AML-193 (cell line): ENCODE results near the gene EPC2.
"Not testable (repeated sequence)": the region's sequence is repeated elsewhere in the genome, so short reads cannot be mapped to it uniquely, and the experiment has no call there.

Experiments used
- DNase-seq, 2 experiments: peaks; one replicate each; lab custom pipeline; 2025; lab: John Stamatoyannopoulos, UW

The EPC2 gene

DNA sequence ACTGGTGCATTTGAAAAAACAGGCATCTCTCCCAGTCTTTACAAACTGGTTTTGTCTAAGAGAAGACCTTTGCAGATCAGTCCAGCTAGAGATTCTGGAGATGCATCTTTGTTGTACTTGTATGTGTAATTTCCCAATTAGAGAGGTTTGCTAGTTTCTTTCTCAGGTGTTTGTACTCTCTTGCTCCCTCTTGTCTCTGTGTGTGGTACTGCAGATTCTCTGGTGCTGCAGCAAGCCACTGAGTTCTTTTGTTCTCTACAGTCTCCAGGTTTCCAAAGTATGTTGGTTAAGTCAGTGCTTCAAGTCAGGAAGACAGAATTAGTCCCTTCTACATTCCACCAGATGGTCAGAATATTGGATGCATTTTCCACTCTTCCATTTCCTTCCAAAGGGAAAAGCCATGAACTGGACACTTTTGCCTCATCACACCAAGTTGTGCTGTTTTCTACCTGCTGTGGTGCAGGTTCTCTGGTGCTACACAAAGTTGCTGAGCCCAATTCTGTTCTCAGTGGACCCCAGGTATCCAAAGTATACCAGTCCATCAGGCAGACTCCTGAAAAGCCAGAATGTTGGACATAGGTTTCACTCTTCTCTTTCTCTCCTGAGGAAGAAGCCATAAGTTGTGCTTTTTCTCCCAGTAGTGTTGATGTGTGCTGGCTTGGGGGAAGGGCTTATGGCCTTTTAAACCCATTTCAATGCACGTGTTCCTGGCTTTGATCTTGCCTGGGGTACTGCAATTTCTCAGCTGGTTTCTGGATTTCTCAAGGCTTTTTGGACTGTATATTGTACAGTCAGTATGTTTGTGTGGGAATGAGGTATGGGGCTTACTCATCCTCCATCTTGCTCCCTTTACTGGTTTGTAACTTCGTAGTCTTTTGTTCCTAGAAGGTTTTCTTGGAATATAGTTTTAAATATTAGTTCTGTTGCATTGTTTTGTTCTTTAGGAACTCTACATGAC is 29.8 kb downstream of the EPC2 start:
- peak; percentile 9 to 38 for DNase-seq

DNA sequence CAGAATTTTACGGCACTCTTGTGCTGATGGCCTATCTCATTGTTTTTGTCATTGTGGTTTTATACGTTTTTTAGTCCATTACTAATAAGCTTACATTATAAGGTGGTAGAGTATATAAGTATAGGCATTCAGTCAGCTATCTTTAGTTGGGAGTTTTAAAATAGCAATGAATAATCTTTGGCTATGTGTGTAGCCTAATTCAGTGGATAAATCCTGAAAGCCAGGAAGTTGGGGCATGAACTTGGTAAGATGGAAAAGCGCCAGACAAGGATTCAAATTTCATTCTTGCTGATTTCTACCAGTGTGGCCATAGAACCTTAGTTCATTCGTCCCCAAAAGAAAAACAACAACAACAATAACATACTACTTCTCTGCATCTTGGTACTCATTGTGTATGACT is 31.2 kb downstream of the EPC2 start:
- DNase-seq: no peak

DNA sequence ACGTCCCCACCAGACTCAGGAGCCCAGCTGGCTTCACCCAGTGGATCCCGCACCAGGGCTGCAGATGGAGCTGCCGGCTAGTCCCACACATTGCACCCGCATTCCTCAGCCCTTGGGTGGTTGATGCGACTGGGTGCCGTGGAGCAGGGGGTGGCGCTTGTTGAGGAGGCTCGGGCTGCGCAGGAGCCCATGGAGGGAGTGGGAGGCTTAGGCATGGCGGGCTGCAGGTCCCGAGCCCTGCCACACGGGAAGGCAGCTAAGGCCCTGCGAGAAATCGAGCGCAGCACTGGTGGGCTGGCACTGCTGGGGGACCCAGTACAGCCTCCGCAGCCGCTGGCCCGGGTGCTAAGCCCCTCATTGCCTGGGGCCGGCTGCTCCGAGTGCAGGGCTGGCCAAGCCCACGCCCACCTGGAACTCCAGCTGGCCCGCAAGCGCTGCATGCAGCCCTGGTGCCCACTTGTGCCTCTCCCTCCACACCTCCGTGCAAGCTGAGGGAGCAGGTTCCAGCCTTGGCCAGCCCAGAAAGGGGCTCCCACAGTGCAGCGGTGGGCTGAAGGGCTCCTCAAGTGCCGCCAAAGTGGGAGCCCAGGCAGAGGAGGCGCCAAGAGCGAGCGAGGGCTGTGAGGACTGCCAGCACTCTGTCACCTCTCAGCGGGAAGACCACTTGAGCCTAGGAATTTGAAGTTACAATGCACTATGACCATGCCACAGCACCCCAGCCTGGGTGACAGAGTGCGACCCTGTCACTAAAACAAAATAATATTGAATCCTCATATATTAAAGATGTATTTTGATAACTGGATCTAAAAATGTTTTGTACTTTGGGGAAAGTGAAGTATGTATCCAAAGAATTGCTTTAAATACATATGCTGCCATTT is 34.0 kb downstream of the EPC2 start:
- DNase-seq: not testable (repeated sequence)

DNA sequence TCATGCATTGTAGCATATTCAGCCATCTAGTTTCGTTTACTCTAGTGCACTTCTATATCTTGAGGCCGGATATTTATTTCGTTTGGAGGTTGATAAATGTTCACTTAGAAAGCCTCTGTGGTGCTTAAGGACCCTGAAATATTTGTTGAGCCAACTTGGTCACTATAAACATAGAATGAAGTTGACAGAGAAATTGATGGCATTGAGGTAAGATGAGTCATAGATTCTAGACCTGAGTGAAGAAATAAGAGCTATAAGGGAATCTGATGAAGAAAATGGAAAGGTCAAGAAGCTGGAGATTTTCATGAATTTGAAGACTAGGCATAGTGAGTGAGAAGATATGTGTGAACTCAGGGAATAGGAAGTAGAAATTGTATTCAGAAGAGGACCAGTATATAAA is 35.9 kb downstream of the EPC2 start:
- DNase-seq: no peak

DNA sequence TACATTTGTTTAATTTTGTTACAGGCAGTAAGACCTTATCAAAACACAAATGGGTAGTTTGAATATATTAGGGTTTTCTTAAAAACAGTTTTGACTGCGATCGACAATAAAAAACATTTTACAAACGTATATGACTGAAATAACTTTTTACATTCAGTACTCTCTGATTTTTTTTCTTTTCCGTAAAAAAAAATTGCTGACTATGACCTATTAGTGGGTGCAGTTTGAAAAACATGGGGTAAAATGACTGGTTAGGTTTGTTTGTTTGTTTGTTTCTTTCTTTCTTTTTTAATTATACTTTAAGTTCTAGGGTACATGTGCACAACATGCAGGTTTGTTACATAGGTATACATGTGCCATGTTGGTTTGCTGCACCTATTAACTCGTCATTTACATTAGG is 36.9 kb downstream of the EPC2 start:
- DNase-seq: no peak

DNA sequence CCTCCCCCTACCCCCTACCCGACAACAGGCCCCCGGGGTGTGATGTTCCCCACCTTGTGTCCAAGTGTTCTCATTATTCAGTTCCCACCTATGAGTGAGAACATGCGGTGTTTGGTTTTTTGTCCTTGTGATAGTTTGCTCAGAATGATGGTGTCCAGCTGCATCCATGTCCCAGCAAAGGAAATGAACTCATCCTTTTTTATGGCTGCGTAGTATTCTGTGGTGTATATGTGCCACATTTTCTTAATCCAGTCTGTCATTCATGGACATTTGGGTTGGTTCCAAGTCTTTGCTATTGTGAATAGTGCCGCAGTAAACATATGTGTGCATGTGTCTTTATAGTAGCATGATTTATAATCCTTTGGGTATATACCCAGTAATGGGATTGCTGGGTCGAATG is 37.3 kb downstream of the EPC2 start:
- not testable (repeated sequence) for DNase-seq

DNA sequence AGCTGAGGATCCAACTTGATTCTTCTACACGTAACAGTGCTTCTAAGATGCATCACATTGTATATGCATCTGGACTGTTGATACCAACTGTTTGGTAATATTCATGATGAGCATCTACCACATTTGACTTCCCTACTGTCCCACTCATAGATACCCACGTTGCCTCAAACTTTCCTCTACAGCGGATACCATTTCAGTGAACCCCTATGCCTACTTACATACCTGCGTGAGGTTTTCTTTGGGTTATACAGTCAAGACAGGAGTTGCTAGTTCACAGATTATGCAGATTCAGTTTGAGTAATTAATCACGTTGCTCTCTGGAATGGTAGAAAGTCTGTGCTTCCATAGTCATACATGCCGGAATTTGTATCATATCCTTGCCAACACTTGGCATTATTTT is 40.0 kb downstream of the EPC2 start:
- no peak for DNase-seq

DNA sequence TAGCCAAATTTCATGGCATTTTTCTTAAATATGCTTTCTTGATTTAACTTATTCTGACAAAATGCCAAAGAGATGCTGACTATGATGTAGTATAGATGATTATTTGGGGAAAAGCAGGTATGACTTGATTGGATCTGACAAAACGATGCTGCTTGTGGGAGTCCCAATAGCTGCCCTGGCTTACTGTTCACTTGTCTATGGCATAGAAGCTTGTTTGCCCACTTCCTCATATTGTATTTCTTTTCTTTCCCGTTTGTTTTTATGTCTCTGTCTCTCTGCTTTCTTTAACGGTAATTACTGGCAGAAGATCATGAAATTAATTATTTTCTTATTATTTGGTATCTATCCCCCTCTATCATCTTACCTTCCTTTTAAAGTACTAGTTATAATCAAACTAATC is 43.0 kb downstream of the EPC2 start:
- DNase-seq: no peak

DNA sequence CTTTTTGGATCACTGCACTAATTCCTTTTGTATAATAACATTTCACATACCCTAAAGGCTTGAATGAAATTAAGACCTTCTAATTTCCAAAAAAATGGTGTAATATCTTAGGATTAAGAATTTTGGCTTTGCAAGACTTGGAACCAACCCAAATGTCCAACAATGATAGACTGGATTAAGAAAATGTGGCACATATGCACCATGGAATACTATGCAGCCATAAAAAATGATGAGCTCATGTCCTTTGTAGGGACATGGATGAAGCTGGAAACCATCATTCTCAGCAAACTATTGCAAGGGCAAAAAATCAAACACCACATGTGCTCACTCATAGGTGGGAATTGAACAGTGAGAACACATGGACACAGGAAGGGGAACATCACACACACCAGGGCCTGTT is 43.5 kb downstream of the EPC2 start:
- not testable (repeated sequence) for DNase-seq

DNA sequence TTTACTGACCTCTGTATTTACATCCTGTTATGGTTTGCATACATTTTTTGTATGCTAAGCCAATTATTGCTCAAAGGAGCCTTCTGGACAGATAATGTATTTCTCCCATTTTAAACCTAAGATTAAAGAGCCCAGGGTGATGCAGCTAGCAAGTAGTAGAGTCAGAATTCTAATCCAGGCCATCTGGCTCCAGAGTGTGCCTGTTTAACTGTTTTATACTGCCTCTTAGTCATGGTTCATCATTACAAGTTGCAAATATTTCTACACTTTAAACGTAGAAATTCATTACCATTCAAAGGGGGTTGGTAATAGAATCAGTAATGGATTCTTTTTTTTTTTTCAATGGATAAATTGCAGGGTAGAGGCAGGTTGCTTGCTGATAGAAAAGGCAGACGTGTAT is 52.4 kb downstream of the EPC2 start:
- DNase-seq: no peak

DNA sequence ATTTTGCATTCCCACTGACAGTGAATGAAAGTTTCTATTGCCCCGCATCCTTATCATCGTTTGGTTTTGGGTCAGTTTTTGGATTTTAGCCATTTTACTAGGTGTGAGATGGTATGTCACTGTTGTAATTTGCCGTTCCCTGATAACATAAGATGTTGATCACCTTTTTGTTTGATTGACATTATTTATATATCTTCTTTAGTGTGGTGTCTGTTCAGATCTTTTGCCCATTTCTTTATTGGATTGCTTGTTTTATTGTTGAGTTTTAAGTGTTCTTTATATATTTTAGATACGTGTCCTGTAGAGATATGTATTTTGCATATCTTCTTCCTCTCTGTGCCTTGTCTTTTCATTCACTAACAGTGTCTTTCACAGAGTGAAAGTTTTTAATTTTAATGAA is 55.3 kb downstream of the EPC2 start:
- no peak for DNase-seq

DNA sequence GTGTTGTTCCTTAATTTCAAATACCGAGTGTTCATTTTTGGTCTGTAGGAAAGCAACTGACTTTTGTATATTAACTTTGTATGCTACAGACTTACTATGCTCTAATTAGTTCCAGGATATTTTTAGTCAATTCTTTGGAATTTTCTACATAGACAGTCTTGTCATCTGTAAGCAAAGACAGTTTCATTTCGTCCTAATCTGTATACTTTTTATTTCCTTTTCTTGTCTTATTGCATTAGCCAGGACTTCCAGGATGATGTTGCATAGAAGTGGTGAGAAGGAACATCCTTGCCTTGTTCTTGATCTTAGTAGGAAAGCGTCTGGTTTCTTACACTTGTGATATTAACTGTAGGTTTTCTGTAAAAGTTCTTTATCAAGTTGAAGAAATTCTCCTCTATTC is 56.5 kb downstream of the EPC2 start:
- DNase-seq: no peak

DNA sequence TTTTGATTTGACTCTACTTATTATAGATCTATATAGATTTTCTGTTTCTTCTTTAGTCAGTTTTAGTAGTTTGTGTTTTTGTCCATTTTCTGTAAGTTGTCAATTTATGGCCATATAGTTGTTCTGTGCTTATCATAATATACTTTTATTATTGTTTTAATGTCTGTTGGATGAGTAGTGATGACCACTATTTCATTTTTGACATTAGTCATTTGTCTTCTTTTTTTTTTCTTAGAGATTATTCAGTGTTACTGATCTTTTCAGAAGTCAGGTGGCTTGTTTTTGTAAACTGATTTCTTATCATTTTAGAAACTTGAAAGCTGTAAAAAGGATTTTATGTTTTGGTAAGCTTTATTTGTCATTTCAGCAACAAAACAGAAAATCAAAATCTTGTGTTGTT is 57.3 kb downstream of the EPC2 start:
- DNase-seq: no peak

DNA sequence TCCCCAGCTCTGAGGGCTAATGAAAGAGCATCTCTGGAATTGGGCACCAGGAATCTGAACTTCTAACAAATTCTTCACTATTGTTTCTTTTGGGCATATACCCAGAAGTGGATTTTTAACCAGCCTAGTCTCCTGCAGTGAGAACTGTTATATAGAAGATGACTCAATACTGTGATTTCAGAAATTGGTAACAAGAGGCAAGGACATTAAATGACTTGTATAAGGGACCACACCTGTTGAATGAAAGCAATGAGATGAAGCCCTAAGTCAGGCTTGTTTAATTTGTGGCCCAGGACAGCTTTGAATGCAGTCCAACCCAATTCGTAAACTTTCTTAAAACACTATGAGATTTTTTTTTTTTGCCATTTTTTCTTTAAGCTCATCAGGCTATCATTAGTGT is 57.9 kb downstream of the EPC2 start:
- DNase-seq: no peak

DNA sequence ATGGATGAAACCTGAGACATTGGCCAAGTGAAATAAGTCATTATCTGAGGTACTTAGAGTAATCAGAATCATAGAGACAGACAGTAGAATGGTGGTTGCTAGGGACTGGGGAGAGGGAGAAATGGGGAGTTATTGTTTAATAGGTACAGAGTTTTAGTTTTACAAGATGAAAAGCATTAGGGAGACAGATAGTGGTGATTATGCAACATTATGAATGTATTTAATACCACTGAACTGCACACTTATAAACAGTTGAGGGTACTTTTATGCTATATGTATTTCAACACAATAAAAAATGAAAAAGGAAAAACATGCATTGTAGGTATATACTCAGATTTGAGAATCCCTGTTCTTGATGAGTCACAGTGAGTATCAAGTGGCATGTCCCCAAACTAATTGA is 59.7 kb downstream of the EPC2 start:
- no peak for DNase-seq

DNA sequence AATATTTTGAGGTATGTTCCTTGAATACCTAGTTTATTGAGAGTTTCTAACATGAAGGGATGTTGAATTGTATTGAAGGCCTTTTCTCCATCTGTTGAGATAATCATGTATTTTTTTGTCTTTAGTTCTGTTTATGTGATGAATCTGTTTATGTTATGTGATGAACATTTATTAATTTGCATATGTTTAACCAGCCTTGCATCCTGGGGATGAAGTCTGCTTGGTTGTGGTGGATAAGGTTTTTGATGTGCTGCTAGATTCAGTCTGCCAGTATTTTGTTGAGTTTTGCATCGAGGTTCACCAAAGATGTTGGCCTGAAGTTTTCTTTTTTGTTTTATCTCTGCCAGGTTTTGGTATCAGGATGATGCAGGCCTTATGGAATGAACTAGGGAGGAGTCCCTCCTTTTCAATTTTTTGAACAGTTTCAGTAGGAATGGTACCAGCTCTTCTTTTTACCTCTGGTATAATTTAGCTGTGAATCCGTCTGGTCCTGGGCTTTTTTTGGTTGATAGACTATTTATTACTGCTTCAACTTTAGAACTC is 71.9 kb downstream of the EPC2 start:
- DNase-seq: no peak

DNA sequence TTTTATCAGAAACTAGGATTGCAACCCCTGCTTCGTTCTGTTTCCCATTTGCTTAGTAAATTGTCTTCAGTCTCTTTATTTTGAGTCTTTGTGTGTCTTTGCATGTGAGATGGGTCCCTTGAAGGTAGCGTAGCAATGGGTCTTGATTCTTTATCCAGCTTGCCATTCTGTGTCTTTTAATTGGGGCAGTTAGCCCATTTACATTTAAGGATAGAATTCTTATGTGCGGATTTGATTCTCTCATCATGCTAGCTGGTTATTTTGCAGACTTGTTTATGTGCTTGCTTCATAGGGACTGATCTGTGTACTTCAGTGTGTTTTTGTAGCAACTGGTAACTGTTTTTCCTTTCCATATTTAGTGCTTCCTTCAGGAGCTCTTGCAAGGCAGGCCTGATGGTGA is 73.5 kb downstream of the EPC2 start:
- no peak for DNase-seq

DNA sequence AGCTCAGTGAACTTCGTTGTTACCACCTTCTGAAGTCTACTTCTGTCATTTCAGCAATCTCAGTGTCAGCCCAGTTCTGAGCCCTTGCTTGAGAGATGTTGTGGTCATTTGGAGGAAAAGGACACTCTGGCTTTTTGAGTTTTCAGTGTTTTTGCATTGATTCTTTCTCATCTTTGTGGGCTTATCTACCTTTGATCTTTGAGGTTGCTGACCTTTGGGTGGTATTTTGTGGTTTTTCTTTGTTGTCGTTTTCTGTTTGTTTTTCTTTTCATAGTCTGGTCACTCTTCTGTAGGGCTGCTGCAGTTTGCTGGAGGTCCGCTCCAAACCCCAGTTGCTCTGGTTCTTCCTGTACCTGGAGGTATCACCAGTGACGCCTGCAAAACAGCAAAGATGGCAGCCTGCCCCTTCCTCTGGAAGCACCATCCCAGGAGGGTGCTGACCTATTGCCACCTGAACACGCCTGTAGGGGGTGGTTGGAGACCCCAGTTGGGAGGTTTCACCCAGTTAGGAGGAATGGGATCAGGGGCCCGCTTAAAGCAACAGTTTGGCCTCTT is 74.7 kb downstream of the EPC2 start:
- no peak for DNase-seq

DNA sequence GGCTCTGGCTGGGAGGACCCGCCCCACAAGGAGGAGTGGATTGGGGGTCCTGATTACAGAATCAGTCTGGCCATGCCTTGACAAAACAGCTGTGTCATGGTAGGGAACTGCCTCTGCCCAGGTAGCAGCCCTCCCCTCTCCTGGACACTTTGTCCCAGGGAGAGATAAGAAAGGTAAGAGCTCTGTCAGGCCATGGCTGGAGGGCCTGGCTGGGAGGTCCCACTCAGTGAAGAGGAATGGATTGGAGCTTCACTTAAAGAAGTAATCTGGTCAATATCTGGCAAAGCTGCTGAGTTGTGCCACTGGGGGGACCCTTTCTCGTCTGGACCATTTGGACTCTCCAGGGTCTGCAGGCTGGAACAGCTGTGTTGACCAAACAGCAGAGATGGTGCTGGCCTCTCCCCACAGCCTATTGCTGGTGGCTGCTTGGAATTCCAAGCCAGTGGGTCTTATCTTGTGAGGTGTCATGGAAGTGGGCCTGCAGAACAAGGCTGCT is 75.4 kb downstream of the EPC2 start:
- DNase-seq: no peak

DNA sequence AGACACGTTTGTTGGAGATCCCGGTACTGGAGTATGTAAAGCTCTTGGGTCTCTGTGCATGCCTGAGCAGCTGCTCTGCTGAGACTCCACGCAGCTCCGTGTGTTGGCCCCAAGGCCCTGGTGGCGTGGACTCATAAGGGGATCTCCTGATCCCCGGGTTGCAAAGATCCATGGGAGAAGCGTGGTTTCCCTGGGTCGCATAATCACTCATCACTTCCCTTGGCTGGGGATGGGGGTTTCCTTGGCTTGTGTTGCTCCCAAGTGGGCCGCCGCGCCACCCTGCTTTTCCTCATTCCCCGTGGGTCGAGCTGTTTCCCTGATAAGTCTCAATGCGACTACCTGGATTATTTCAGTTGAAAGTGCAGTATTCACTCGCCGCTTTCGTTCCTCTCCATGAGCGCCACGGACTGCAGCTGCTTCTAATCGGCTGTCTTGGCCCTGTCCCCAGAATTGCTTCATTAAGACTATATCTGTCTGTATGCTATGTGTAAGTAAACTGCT is 76.0 kb downstream of the EPC2 start:
- no peak for DNase-seq

DNA sequence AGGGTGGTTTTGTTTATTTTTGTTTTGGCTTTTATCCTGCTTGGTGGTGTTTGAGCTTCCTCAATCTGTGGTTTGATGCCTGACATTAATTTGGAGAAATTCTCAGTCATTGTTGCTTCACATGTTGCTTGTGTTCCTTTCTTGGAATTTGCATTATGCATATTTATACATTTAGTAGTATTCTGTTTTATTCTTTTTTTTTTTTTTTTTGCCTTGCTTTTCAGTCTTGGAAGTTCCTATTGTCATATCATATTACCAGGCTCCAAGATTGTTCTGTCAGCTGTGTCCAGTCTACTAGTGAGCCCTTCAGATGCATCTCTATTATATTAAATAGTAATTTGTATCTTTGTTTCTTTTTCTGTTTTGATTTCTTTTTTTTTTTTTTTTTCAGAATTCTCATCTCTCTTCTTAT is 77.0 kb downstream of the EPC2 start:
- DNase-seq: peak in 1 of 2 experiments; percentile 7
